ENCODE measurements around the gene KCNK1. TPM values are rescaled to one million over a fixed set of nuclear protein-coding genes. Genes with fewer than 3 reads are reported as not detected.

The KCNK1 gene
- total RNA-seq, 1 experiment from 2014 or later = 13.3 TPM

- peaks cover 6% of the 10 kb centered on the region for H3K9me3 Mint-ChIP-seq
- POLR2A ChIA-PET = no interaction called here
- H3K4me1 Mint-ChIP-seq = peaks cover 42% of the 10 kb centered on the region
- H3K27ac Mint-ChIP-seq = no peak overlapping the region
- ATAC-seq = no peak
- H3K27me3 Mint-ChIP-seq (ENCODE audit: low read depth) = no peaks in the 10 kb centered on the region
- no peak overlapping the region for H3K4me3 Mint-ChIP-seq
- H3K36me3 Mint-ChIP-seq = peaks cover 6% of the 10 kb centered on the region
- no peak for TF ChIP-seq TEAD1 (CRISPR knock-in tag; IDR thresholded peaks at IDR 0.05)
- no peak for TF ChIP-seq ZNF281 (CRISPR knock-in tag; IDR thresholded peaks at IDR 0.05)
- no peak for TF ChIP-seq NFE2L1 (CRISPR knock-in tag; IDR thresholded peaks at IDR 0.05)
- no peak for TF ChIP-seq GRHL2 (CRISPR knock-in tag; IDR thresholded peaks at IDR 0.05; ENCODE audit: insufficient replicate concordance, severe bottlenecking)
- no peak for TF ChIP-seq ZNF425 (CRISPR knock-in tag; conservative IDR thresholded peaks at IDR 0.05)
- CTCF ChIA-PET = no interaction called here
- no peak for DNase-seq (ENCODE audit: low spot score)
These were observed 40.9 kb downstream of the KCNK1 start for GRCh38 chr1:233654658-233655280.

GRCh38 chr1:233655301-233655740, 41.4 kb downstream of the KCNK1 start:
- H3K4me1 Mint-ChIP-seq = peaks cover 42% of the 10 kb centered on the region
- TF ChIP-seq RELA (CRISPR knock-in tag; IDR thresholded peaks at IDR 0.05; ENCODE audit: borderline replicate concordance) (no peak), ZMAT4 (CRISPR knock-in tag; IDR thresholded peaks at IDR 0.05) (no peak)
- no peaks in the 10 kb centered on the region for H3K27me3 Mint-ChIP-seq (ENCODE audit: low read depth)
- peaks cover 6% of the 10 kb centered on the region for H3K9me3 Mint-ChIP-seq
- no peak overlapping the region for H3K27ac Mint-ChIP-seq
- H3K4me3 Mint-ChIP-seq = no peak overlapping the region
- no peak for DNase-seq (ENCODE audit: low spot score)
- ChIA-PET CTCF (no interaction called here), POLR2A (no interaction called here)
- no peak for ATAC-seq
- H3K36me3 Mint-ChIP-seq = peaks cover 6% of the 10 kb centered on the region

- CTCF ChIA-PET = interaction anchor here (0.9 kb wide), 1 partner anchor 215 kb away, joined by 3 read pairs; no protein-coding TSS in a partner anchor
- peaks cover 42% of the 10 kb centered on the region for H3K4me1 Mint-ChIP-seq
- DNase-seq (ENCODE audit: low spot score) = no peak
These were observed 42.2 kb downstream of the KCNK1 start for GRCh38 chr1:233656032-233656635.

More at GRCh38 chr1:233656032-233656635, 42.2 kb downstream of the KCNK1 start:
- no peak overlapping the region for H3K4me3 Mint-ChIP-seq
- H3K27me3 Mint-ChIP-seq (ENCODE audit: low read depth) = no peaks in the 10 kb centered on the region
- no peak overlapping the region for H3K27ac Mint-ChIP-seq
- H3K9me3 Mint-ChIP-seq = peaks cover 6% of the 10 kb centered on the region
- TF ChIP-seq ZBTB43 (CRISPR knock-in tag; IDR thresholded peaks at IDR 0.05) (no peak), PRRX2 (CRISPR knock-in tag; IDR thresholded peaks at IDR 0.05) (no peak), PRDM15 (CRISPR knock-in tag; IDR thresholded peaks at IDR 0.05) (no peak), ZNF317 (CRISPR knock-in tag; IDR thresholded peaks at IDR 0.05; ENCODE audit: borderline replicate concordance, low read depth) (no peak), ZNF281 (CRISPR knock-in tag; IDR thresholded peaks at IDR 0.05) (no peak), SOX15 (CRISPR knock-in tag; IDR thresholded peaks at IDR 0.05) (no peak), CDX4 (CRISPR knock-in tag; IDR thresholded peaks at IDR 0.05; ENCODE audit: borderline replicate concordance) (no peak), CREM (CRISPR knock-in tag; IDR thresholded peaks at IDR 0.05) (no peak), EMX1 (CRISPR knock-in tag; IDR thresholded peaks at IDR 0.05) (no peak)
- no peak for ATAC-seq
- POLR2A ChIA-PET = interaction anchor here (0.6 kb wide), 1 partner anchor 11 kb away, joined by 7 read pairs; no protein-coding TSS in a partner anchor
- peaks cover 6% of the 10 kb centered on the region for H3K36me3 Mint-ChIP-seq
